Esophagus squamous epithelium (tissue), 5 donors: ENCODE data around the gene ERP29. TPM values are rescaled to one million over a fixed set of nuclear protein-coding genes. Genes with fewer than 3 reads are reported as not detected.
A peak's percentile ranks its signal among the peaks of the same experiment; 100 is the strongest.
"Not testable (repeated sequence)": the region's sequence is repeated elsewhere in the genome, so short reads cannot be mapped to it uniquely, and the experiment has no call there.

Experiments used
- DNase-seq: peaks from one replicate; lab custom pipeline; 2025; lab: John Stamatoyannopoulos, UW
- H3K27ac ChIP-seq, 4 donors: fragments of 200-600 bp; sonication (generic); one replicate each; pipeline ENCODE4 v1.5.1; 2016 to 2019; ENCODE audit warnings: mild to moderate bottlenecking in 1 of 4
- H3K27me3 ChIP-seq, 4 donors: fragments of 200-600 bp; sonication (generic); 1 replicate in 3 of 4; 2 replicates in 1 of 4; pipeline versions ENCODE4 v1.5.1 to v1.6.0; 2017 to 2021; ENCODE audit warnings: antibody characterized with exemption in 1 of 4
- H3K36me3 ChIP-seq, 3 donors: fragments of 200-600 bp; sonication (generic); one replicate each; pipeline ENCODE4 v1.5.1; 2016 to 2019
- H3K4me1 ChIP-seq, 3 donors: fragments of 200-600 bp; sonication (generic); one replicate each; pipeline ENCODE4 v1.5.1; 2017 to 2019
- H3K4me3 ChIP-seq, 4 donors: fragments of 200-600 bp; sonication (generic); 1 replicate in 3 of 4; 2 replicates in 1 of 4; pipeline ENCODE4 v1.5.1; 2016 to 2019; ENCODE audit warnings: mild to moderate bottlenecking in 2 of 4, moderate library complexity in 1 of 4
- H3K9me3 ChIP-seq, 3 donors: fragments of 200-600 bp; sonication (generic); one replicate each; pipeline ENCODE4 v1.5.1; 2016 to 2019
- CTCF ChIP-seq, 6 experiments: fragments of 450-650 bp in 4 of 6; fragments of 200-600 bp in 2 of 6; sonication (generic) in 2 of 6; IDR thresholded peaks; one replicate each; pipeline ENCODE4 v1.5.1; 2016 to 2019; ENCODE audit warnings: antibody characterized with exemption in 6 of 6, mild to moderate bottlenecking in 4 of 6, moderate library complexity in 4 of 6
- POLR2A ChIP-seq, 4 donors: fragments of 450-650 bp; IDR thresholded peaks; one replicate each; pipeline ENCODE4 v1.6.1; 2017; ENCODE audit warnings: antibody characterized with exemption in 4 of 4, mild to moderate bottlenecking in 4 of 4, moderate library complexity in 3 of 4
- WGBS, 2 donors: methylation state at CpG; one replicate each; pipeline ENCODE4 v1.1.5; 2018; 5-methylcytosine and 5-hydroxymethylcytosine counted together
- intact Hi-C: fragments of 100-400 bp; cut with DNase I; formaldehyde crosslinking; loops from one replicate; pipeline ENCODE4 v1.15.0; 2022
- total RNA-seq, 4 donors: library from RNA; depleted of rRNA; stranded (reverse); fragments of >200 nt; gene quantifications; one replicate each; pipeline ENCODE4 v1.1.0, GENCODE V29; 2016
- donor health status: DM: yes; HTN: yes; CAD: no.

Gene ERP29
- total RNA-seq, 4 donors from 2014 or later = 35.3 to 61.4 (median 44.2) TPM

DNA sequence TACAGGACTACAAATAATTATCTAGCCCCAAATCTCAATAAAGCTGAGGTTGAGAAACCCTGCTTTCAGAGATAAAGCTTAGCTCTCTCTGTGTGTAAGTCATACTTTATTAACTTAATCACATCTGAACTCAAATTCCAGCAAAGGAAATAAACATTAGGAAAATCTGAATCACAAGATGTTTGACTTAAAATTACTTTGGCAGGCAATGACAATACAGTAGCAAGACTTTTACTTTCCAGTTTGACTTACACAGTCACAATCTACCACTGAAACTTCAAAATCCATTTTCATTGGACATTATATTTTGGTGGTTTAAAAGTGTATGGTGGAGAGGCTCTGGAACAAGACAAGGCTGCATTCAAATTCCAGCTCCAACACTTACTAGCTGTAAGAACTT, 11.7 kb upstream of the ERP29 start:
- H3K4me1 ChIP-seq = peaks cover 0 to 28% (median 0%) of the 10 kb centered on the region in 3 donors
- intact Hi-C loops = no loop called here
- peak overlapping the region in 1 of 4 donors; percentile 39 for H3K27ac ChIP-seq
- no peaks in the 10 kb centered on the region for H3K9me3 ChIP-seq
- peaks cover 0 to 15% (median 0%) of the 10 kb centered on the region in 3 donors for H3K36me3 ChIP-seq
- TF ChIP-seq CTCF (IDR thresholded peaks at IDR 0.05) = no peak
- no peak for TF ChIP-seq POLR2A (IDR thresholded peaks at IDR 0.05)
- no peak for DNase-seq
- H3K4me3 ChIP-seq = no peak overlapping the region
- H3K27me3 ChIP-seq = no peaks in the 10 kb centered on the region

DNA sequence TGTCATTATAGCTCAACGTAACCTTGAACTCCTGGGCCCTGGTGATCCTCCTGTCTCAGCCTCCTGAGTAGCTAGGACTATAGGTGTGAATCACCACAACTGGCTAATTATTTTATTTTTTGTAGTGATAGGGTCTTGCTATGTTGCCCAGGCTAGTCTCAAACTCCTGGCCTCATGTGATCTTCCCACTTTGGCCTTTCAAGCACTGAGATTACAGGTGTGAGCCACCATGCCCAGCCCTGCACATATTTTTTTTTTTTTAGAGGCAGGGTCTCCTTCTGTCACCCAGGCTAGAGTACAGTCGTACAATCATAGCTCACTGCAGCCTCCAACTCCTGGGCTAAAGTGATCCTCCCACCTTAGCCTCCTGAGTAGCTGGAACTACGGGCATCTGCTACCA, 9.2 kb upstream of the ERP29 start:
- DNase-seq = no peak
- 94 to 100% methylated on average over 3 of the region's 3 CpGs for WGBS, 2 donors
- TF ChIP-seq POLR2A (IDR thresholded peaks at IDR 0.05) = no peak
- no peak for TF ChIP-seq CTCF (IDR thresholded peaks at IDR 0.05)
- H3K27me3 ChIP-seq = no peaks in the 10 kb centered on the region
- no peak overlapping the region for H3K27ac ChIP-seq
- peaks cover 0 to 15% (median 0%) of the 10 kb centered on the region in 3 donors for H3K36me3 ChIP-seq
- intact Hi-C loops = no loop called here
- H3K4me1 ChIP-seq = peaks cover 0 to 33% (median 0%) of the 10 kb centered on the region in 3 donors
- no peaks in the 10 kb centered on the region for H3K9me3 ChIP-seq
- no peak overlapping the region for H3K4me3 ChIP-seq

DNA sequence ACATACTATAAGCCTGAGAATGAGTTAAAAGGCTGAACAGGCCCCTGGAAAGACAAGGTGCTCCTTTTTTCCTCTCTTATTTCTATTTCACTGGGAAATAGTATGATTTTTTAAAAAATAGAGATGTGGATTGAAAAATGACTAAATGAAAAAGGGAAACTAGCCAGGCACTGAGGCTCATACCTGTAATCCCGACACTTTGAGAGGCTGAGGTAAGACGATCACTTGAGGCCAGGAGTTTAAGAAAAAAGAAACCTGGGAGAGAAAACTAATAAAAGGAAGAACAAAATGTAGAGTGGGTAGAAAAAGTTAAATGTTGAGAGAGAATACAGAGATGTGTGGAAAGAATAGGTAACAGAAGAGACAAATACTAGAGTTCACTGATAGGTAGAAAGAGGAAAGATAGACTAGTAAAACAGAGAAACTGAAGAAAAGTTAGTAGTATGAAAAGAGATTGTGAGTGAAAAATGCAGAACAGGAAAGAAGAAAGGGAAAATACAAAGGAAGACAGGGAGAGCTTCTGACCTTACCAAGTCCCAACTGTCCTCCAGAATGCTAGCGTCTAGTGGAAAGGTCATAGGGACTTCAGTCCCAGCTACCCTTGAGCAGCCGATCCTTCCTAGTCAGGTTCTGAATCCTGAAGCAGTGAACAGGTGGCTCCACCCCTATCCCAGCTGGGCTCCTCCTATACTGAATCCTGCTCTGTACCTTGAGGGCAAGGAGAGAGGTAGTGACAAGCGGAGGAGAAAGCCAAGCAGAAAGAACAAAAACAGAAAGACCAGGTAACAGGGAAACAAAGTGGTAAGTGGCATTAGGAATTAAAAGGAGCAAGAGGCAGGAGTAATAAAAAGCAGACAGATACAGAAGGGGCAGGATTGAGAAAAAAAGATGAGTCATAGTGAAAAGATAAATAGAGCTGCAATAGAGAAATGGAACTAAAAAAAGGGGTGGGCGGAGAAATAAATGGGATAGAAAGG, 7.5 kb upstream of the ERP29 start:
- no peaks in the 10 kb centered on the region for H3K27me3 ChIP-seq
- H3K9me3 ChIP-seq = no peaks in the 10 kb centered on the region
- H3K27ac ChIP-seq = peak overlapping the region in 3 of 4 donors; percentile 5 to 69 (median 63)
- peaks cover 0 to 39% (median 0%) of the 10 kb centered on the region in 3 donors for H3K4me1 ChIP-seq
- TF ChIP-seq POLR2A (IDR thresholded peaks at IDR 0.05) (no peak), CTCF (IDR thresholded peaks at IDR 0.05) (no peak)
- DNase-seq = no peak
- peaks cover 0 to 15% (median 0%) of the 10 kb centered on the region in 3 donors for H3K36me3 ChIP-seq
- 42 to 51% methylated on average over 6 of the region's 6 CpGs for WGBS, 2 donors
- intact Hi-C loops = no loop called here
- peak overlapping the region in 3 of 4 donors; percentile 8 to 25 (median 22) for H3K4me3 ChIP-seq

- intact Hi-C loops = no loop called here
- Histone ChIP-seq H3K36me3 (no peaks in the 10 kb centered on the region), H3K4me1 (peaks cover 6 to 60% (median 10%) of the 10 kb centered on the region in 3 donors), H3K27ac (peak overlapping the region in 1 of 4 donors; percentile 17), H3K9me3 (no peaks in the 10 kb centered on the region), H3K4me3 (no peak overlapping the region), H3K27me3 (no peaks in the 10 kb centered on the region)
- 82 to 90% methylated on average over 8 to 9 of the region's 9 CpGs for WGBS, 2 donors
- TF ChIP-seq CTCF (IDR thresholded peaks at IDR 0.05) (no peak), POLR2A (IDR thresholded peaks at IDR 0.05) (no peak)
- no peak for DNase-seq
Measured at GRCh38 chr12:112007945-112008344, 5.3 kb upstream of the ERP29 start.

DNA sequence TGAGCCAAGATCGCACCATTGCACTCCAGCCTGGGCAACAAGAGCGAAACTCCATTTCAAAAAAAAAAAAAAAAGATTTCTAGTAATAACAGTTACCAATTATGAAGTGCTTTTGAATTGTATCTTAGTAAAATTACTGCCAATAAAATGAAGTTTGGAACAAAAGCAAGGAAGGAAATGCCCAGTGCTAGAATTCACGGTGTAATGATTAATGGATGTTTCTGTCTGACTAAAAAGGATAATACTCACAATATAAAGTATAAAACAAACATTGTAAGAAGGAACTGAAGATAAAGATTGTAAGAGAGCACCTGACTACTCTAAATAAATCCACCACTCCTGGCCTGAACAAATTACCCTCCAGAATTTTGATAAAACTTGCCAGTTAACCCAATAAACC, 4.3 kb upstream of the ERP29 start:
- no peaks in the 10 kb centered on the region for H3K36me3 ChIP-seq
- H3K4me3 ChIP-seq = no peak overlapping the region
- H3K27ac ChIP-seq = no peak overlapping the region
- WGBS, 2 donors = 32% methylated on average over 3 of the region's 3 CpGs
- DNase-seq = no peak
- no peaks in the 10 kb centered on the region for H3K27me3 ChIP-seq
- TF ChIP-seq CTCF (IDR thresholded peaks at IDR 0.05) = no peak
- TF ChIP-seq POLR2A (IDR thresholded peaks at IDR 0.05) = no peak
- H3K4me1 ChIP-seq = peaks cover 6 to 61% (median 10%) of the 10 kb centered on the region in 3 donors
- intact Hi-C loops = no loop called here
- no peaks in the 10 kb centered on the region for H3K9me3 ChIP-seq

GRCh38 chr12:112009596-112009995, 3.6 kb upstream of the ERP29 start:
- H3K4me1 ChIP-seq = peaks cover 12 to 68% (median 15%) of the 10 kb centered on the region in 3 donors
- 73% methylated on average over 3 of the region's 3 CpGs for WGBS, 2 donors
- intact Hi-C loops = not testable (repeated sequence)

More at GRCh38 chr12:112009596-112009995, 3.6 kb upstream of the ERP29 start:
- not testable (repeated sequence) for DNase-seq, H3K9me3 ChIP-seq, H3K4me3 ChIP-seq, H3K27ac ChIP-seq, H3K36me3 ChIP-seq, H3K27me3 ChIP-seq
